Activated CD4-positive, alpha-beta T cell treated with anti-CD3 and anti-CD28 coated beads for 36 hours (primary cell): Measurements from ENCODE around the gene BID. TPM values are rescaled to one million over a fixed set of nuclear protein-coding genes. Genes with fewer than 3 reads are reported as not detected.
"Not testable (repeated sequence)": the region's sequence is repeated elsewhere in the genome, so short reads cannot be mapped to it uniquely, and the experiment has no call there.

ENCODE experiments used
- ATAC-seq: fragments of 200-7000 bp; cut with Tn5 transposase; one replicate; pipeline ENCODE4 v1.10.0; 2021; ENCODE audit warnings: mild to moderate bottlenecking, moderate library complexity
- CTCF ChIA-PET: fragments of 350-600 bp; sonication (Branson Sonifier 250); formaldehyde crosslinking; loops from one replicate; lab custom pipeline; 2021; ENCODE audit warnings: antibody characterized with exemption; lab: Charles Lee
- POLR2A ChIA-PET: fragments of 350-600 bp; sonication (Branson Sonifier 250); formaldehyde crosslinking; loops from one replicate; lab custom pipeline; 2021; ENCODE audit warnings: antibody characterized with exemption, inconsistent platforms; lab: Charles Lee
- DNase-seq: peaks from one replicate; pipeline ENCODE4 v3.0.0-alpha.2; 2020
- H3K27ac Mint-ChIP-seq: one replicate; pipeline ENCODE4 v1.8.0; 2021; ENCODE audit warnings: mixed read lengths
- H3K27me3 Mint-ChIP-seq: one replicate; pipeline ENCODE4 v1.8.0; 2021; ENCODE audit warnings: mixed read lengths
- H3K36me3 Mint-ChIP-seq: one replicate; pipeline ENCODE4 v1.8.0; 2021; ENCODE audit warnings: low read depth, mixed read lengths
- H3K4me1 Mint-ChIP-seq: one replicate; pipeline ENCODE4 v1.8.0; 2021; ENCODE audit warnings: mixed read lengths
- H3K4me3 Mint-ChIP-seq: one replicate; pipeline ENCODE4 v1.8.0; 2021; ENCODE audit warnings: mild to moderate bottlenecking, moderate library complexity, mixed read lengths
- H3K9me3 Mint-ChIP-seq: one replicate; pipeline ENCODE4 v1.8.0; 2021; ENCODE audit warnings: low read depth, mixed read lengths
- intact Hi-C, 2 experiments: fragments of 100-400 bp; cut with DNase I in 1 of 2; cut with micrococcal nuclease in 1 of 2; formaldehyde crosslinking; loops; one replicate each; pipeline versions ENCODE4 v1.14.2 to v1.15.1; 2022 to 2024; cut with DNase I, micrococcal nuclease
- microRNA-seq: library from miRNA; unstranded; fragments of <30 nt; microRNA quantifications from one replicate; pipeline ENCODE4 v1.2.0, GENCODE V29; 2021; ENCODE audit warnings: borderline replicate concordance
- total RNA-seq, 2 experiments: library from RNA; stranded (reverse); gene quantifications; one replicate each; pipeline ENCODE4 v1.2.3, GENCODE V29; 2021

BID gene
- total RNA-seq, 2 experiments from 2014 or later: 16.8 to 27.1 TPM

- POLR2A ChIA-PET, H3K27ac Mint-ChIP-seq, H3K4me3 Mint-ChIP-seq, H3K27me3 Mint-ChIP-seq, H3K4me1 Mint-ChIP-seq, H3K9me3 Mint-ChIP-seq, H3K36me3 Mint-ChIP-seq, DNase-seq, ATAC-seq, intact Hi-C loops: not testable (repeated sequence)
- CTCF ChIA-PET: interaction anchor here (0.6 to 0.9 kb wide), 4 partner anchors 11 to 619 kb away, joined by 3 read pairs; no protein-coding TSS in a partner anchor
These were observed 77.1 kb downstream of the BID start for GRCh38 chr22:17697196-17697595.

GRCh38 chr22:17695986-17696385 is 78.3 kb downstream of the BID start:
- Mint-ChIP-seq H3K4me3 (no peak overlapping the region), H3K4me1 (peaks cover 5% of the 10 kb centered on the region), H3K36me3 (peaks cover 12% of the 10 kb centered on the region), H3K9me3 (no peaks in the 10 kb centered on the region), H3K27me3 (no peaks in the 10 kb centered on the region), H3K27ac (no peak overlapping the region)
- DNase-seq (no peak), ATAC-seq (no peak)
- intact Hi-C loops: no loop called here
- POLR2A ChIA-PET: no interaction called here
- CTCF ChIA-PET: no interaction called here

- H3K4me1 Mint-ChIP-seq: peaks cover 5% of the 10 kb centered on the region
- ChIA-PET POLR2A (no interaction called here), CTCF (no interaction called here)
- no peak overlapping the region for H3K4me3 Mint-ChIP-seq
- intact Hi-C loops: no loop called here
- no peak overlapping the region for H3K27ac Mint-ChIP-seq
- no peak for ATAC-seq
- DNase-seq: no peak
- H3K9me3 Mint-ChIP-seq: no peaks in the 10 kb centered on the region
- peaks cover 12% of the 10 kb centered on the region for H3K36me3 Mint-ChIP-seq
- H3K27me3 Mint-ChIP-seq: no peaks in the 10 kb centered on the region
These were observed 79.5 kb downstream of the BID start for GRCh38 chr22:17694752-17695151.

GRCh38 chr22:17694193-17694592 is 80.1 kb downstream of the BID start:
- POLR2A ChIA-PET: no interaction called here
- DNase-seq (no peak), ATAC-seq (no peak)
- Mint-ChIP-seq H3K9me3 (no peaks in the 10 kb centered on the region), H3K27me3 (no peaks in the 10 kb centered on the region), H3K4me1 (peaks cover 5% of the 10 kb centered on the region), H3K27ac (no peak overlapping the region), H3K36me3 (peaks cover 11% of the 10 kb centered on the region), H3K4me3 (no peak overlapping the region)
- CTCF ChIA-PET: no interaction called here
- intact Hi-C loops: no loop called here

GRCh38 chr22:17692841-17693240 is 81.4 kb downstream of the BID start:
- DNase-seq (no peak), ATAC-seq (no peak)
- ChIA-PET CTCF (no interaction called here), POLR2A (interaction anchor here (0.7 kb wide), 1 partner anchor 30 kb away, joined by 4 read pairs; no protein-coding TSS in a partner anchor)
- H3K27me3 Mint-ChIP-seq: no peaks in the 10 kb centered on the region
- peaks cover 2% of the 10 kb centered on the region for H3K4me1 Mint-ChIP-seq
- intact Hi-C loops: no loop called here
- H3K4me3 Mint-ChIP-seq: no peak overlapping the region
- H3K9me3 Mint-ChIP-seq: no peaks in the 10 kb centered on the region
- H3K27ac Mint-ChIP-seq: no peak overlapping the region
- H3K36me3 Mint-ChIP-seq: peaks cover 4% of the 10 kb centered on the region

- ATAC-seq: no peak
- Mint-ChIP-seq H3K4me1 (no peaks in the 10 kb centered on the region), H3K27ac (no peak overlapping the region), H3K9me3 (no peaks in the 10 kb centered on the region), H3K4me3 (no peak overlapping the region), H3K36me3 (no peaks in the 10 kb centered on the region), H3K27me3 (no peaks in the 10 kb centered on the region)
- intact Hi-C loops: no loop called here
- no peak for DNase-seq
- POLR2A ChIA-PET: no interaction called here
- CTCF ChIA-PET: no interaction called here
These were observed 90.0 kb downstream of the BID start for GRCh38 chr22:17684245-17684644.

Small RNA genes within 50 kb of the gene (microRNA-seq; reads per million reads assigned to microRNA genes)
- gene MIR3198-1: not detected

Other genes with a start within 250 kb of the BID start
- not detected for gene SLC25A18, start 211.0 kb downstream of the BID start, total RNA-seq
- 10 to 100 TPM; 83.5 to 95.6 TPM for gene ATP6V1E1, start 145.7 kb downstream of the BID start, total RNA-seq
- gene BCL2L13, start 135.7 kb downstream of the BID start, total RNA-seq: 10 to 100 TPM; 34.1 to 34.5 TPM